CMK (cell line): ENCODE data around the gene PLEK2.
"Not testable (repeated sequence)": the region's sequence is repeated elsewhere in the genome, so short reads cannot be mapped to it uniquely, and the experiment has no call there.

Source experiments
- DNase-seq: peaks from one replicate; pipeline ENCODE4 v3.0.0-alpha.2; 2010; ENCODE audit warnings: low read depth

PLEK2 gene, protein sequence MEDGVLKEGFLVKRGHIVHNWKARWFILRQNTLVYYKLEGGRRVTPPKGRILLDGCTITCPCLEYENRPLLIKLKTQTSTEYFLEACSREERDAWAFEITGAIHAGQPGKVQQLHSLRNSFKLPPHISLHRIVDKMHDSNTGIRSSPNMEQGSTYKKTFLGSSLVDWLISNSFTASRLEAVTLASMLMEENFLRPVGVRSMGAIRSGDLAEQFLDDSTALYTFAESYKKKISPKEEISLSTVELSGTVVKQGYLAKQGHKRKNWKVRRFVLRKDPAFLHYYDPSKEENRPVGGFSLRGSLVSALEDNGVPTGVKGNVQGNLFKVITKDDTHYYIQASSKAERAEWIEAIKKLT

DNA sequence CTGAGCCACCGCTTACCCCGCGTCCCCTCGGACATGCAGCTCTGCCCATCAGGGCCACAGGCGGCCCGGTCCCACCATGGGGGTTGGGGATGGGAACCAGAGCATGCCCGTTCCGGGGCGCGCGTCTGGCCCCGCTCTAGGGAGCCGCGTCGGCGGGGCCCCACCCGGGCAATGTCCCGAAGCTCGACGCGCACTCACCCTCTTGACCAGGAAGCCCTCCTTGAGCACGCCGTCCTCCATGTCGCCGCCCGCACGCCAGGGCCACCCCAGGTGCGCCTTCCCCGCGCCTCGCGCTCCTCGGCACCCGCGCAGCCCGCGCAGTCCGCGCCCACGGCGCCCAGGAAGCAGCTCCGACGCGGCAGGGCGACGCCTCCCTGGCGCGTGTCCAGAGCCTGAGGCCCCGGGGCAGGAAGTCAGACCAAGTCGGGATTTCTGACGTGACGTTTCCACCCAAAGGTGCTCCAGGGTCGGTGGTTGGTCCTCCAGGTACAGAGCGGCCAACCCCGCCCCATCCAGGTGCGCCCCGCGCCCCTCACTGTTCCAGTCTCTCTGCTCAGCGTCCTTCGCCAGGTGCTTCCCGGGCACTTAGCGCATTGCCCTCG, at the start of gene PLEK2:
TSS of gene PLEK2 (minus strand) at position 346 of the 602 bp plus-strand sequence. CDS start at position 240, 106 bp downstream.
- DNase-seq: no peak

DNA sequence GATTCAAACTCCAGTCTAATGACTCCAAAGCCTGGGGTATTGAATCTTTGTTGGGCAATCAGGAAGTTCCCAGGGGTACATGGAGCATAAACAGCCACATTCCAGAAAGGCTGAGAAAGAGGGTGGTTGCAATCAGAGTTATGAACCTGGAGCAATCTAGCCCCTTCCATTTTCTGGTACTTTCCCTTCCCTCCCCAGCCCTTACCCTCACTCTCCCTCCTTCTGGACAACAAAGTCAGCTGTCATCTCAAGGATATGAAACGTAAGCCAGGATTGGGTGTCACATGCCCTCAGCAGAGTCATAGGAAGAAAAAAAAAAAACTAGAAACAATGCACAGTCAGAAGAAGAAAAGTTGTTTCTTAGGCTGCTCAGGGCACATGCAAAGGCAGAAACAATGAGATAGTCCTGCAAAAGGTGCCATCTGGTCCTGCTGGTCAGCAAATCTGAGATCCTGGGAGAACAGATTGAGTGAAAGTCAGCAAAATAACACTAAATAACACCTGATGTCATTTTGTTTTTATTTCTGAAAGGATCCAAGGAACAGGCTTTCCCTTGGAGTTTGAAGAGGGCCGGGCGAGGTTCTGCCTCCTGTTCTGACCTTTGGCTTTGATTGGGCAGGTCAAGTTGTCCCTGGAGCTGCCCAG, 49.5 kb upstream of the PLEK2 start:
- DNase-seq: no peak

DNA sequence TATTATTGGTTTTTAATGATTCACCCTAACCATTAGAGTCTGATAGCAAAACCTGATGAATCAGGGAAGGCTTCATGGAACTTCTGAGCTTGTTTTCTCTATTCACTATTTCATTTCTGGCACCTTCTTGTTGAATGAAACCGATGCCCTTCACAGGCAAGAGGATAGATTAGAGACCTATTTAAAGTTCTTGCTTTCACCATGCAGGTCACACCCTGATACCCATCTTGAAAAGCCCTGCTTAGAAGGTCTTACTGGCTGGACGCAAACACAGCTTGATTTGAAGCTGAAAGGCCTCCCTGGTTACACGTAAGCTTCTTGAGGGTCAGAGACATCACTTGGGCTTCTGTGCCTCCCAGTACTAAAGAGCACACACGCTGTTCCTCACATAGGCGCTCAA, 47.4 kb upstream of the PLEK2 start:
- DNase-seq: no peak

DNA sequence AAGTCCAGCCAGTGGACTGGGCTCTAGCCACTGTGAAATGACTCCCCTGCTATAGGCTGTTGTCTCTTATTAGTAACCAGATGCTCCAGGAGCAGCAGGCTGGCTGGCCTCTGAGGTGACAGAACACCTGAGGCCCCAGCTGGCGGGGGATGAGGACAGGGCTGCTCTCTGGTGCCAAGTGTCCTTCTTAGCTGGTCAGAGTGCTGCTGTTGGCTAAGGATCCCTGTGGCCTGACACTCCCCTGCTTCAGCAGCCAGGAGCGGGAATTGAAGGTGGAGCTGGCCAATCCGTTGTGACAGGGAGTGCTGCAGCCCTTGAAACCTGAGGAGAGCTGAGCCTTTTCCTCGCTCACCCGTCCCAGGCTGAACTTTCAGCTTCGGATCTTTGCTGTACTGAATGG, 45.8 kb upstream of the PLEK2 start:
- DNase-seq: no peak

DNA sequence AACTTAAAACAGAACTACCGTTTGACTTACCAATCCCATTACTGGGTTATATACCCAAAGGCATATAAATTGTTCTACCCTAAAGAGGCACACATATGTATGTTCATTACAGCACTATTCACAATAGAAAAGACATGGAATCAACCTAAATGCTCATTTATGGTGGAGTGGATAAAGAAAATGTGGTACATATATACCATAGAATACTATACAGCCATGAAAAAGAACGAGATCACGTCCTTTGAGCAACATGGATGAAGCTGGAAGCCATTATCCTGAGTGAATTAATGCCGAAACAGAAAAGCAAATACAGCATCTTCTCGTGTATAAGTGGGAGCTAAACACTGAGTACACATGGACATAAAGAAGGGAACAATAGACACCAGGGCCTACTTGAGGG, 44.8 kb upstream of the PLEK2 start:
- no peak for DNase-seq

DNA sequence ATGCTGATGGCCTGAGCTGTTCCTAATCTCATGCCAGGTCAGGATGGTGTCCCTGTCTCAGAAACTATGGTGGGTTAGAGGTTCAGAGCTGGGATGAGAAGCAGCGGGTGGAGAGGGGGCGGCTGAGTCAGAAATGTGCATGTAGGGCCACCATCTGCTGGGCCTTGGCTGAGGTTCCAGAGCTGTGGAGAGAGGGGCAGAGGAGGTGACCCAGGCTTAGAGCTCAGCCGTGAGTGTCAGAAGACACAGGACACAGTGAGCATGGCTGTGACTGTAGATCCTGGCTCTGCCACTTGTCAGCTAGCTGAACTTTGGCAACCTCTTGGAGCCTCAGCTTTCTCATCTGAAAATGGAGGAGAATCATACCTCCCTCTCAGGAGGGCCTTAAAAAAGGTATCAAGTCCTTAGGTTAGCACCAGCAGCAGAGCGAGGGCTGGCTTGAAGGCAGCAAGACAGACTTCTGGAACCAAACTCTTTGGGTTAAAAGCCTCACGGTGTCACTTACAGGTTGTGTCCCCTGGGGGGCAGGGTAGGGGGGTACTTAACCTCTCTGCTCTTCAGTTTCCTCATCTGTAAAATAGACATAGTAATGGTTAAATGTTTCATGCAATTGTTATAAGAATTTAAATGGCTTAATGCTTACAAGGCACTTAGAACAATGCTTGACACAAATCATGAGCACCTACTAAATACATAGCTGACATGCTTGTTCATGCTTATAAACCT, 41.8 kb upstream of the PLEK2 start:
- DNase-seq: no peak

DNA sequence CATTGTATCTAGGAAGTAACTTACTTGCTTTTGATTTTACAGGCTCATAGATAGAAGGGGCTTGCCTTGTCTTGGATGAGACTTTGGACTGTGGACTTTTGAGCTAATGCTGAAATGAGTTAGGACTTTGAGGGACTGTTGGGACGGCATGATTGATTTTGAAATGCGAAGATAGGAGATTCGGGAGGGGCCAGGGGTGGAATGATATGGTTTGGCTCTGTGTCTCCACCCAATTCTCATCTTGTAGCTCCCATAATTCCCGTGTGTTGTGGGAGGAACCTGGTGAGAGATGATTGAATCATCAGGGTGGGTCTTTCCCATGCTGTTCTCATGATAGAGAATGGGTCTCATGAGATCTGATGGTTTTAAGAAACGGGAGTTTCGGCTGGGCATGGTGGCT, 39.7 kb upstream of the PLEK2 start:
- DNase-seq: not testable (repeated sequence)

DNA sequence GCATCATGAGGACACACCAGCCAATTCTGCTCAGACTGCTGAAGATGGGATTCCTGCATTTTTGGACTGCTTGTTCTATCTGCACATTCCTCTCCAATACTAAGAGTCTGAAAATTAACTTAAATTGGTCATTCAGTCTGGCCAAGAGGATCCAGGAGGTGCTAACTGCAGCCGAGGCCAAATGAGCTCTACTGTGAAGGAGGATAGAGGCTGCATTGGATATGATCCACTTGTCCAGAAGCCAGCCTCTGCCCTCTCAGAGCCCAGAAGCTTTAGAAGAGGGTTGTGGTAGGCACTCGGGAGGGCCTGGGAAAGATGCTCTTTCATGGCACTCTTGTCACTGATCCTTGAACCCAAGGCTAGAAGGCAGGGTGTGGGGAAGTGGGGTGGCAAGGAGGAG, 37.1 kb upstream of the PLEK2 start:
- no peak for DNase-seq

DNA sequence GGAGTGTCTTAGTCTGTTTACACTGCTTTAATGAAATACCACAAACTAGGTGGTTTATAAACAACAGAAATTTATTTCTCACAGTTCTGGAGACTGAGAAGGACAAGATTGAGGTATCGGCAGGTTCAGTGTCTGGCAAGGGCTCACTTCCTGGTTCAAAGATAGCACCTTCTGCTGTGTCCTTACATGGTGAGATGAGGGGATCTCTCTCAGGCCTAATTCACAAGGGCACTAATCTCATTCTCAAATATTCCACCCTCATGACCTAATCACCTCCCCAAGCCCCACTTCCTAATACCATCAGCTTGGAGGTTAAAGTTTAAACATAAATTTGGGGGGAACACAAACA, 35.0 kb upstream of the PLEK2 start:
- no peak for DNase-seq

DNA sequence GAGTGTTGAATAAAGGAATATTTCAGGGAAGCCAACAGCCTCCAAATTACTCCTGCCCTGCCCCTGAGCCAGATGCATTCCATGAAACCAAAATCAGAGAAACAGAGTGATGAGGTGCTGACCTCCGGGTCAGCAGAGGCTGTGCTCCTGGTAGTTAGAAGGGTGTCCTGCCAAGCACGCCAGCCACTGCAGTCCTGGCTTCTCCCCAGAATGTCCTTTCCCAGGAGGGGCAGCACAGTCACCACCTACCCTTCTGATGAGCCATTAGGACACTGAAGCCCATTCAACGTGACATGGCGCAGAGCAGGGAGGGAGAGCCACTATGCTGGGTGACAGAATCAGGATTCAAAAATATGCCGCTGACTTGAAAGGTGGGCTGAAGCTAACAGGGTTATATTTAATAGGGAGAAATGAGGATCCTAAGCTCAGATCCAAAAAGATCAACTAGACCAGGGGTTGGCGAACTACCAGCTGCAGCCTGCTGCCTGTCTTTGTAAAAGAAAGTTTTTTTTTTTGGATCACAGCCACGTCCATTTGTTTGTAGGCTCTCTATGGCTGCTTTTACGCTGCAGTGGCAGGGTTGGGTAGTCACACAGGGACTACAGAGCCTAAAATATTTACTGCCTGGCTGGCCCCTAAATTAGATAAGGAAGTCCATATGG, 34.5 kb upstream of the PLEK2 start:
- no peak for DNase-seq

DNA sequence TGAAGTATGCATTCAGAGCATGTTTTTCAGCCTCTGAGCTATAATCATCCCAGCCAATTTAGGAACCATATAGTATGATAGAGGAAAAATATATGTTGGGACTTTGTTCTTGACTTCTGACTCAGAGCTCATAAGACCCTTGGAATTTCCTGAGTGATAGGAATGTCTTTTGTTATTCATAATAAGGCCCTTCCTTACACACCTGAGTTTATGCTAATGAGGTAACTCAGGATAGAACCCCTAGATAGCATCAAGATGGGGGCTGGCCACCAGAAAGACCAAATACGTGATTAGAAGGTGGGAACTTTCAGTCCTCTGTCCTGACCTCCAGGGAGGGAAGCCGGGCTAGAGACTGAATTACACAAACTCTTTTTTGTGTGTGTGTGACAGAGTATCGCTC, 32.4 kb upstream of the PLEK2 start:
- no peak for DNase-seq

DNA sequence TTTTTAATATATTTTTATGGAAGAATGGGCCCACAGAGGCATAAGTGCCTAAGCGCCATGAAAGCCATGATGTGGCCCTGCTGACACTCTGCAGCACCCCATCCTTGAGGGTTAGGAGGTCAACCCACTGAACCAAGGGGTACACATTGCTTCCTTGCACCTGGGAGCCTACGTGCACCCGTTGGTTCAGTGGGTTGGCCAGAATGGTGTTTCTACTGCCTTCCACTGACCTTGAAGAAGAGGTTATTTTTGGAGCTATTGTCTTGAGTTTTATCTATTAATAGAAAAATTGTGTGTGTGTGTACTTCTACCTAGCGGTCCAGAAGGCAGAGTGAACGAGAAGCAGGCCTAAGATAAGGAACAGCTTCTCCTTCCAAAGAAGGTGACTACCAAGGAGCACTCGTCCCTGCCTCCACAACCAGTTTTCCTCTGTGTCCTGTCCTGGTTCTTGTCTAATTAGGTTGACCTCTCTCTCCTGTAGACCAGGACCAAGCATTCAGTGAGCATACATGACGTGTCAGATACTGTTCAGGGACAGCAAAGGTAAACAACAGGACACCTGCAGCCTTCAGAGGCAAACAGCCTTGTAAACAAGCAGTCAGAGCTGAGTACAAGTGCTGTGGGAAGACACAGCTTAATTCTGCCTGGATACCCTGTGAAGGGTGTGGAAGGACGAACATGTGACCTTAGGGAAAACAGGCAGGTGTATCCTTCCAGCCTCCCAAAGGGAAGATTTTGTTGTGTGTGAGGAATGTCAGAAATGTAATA, 30.4 kb upstream of the PLEK2 start:
- no peak for DNase-seq

DNA sequence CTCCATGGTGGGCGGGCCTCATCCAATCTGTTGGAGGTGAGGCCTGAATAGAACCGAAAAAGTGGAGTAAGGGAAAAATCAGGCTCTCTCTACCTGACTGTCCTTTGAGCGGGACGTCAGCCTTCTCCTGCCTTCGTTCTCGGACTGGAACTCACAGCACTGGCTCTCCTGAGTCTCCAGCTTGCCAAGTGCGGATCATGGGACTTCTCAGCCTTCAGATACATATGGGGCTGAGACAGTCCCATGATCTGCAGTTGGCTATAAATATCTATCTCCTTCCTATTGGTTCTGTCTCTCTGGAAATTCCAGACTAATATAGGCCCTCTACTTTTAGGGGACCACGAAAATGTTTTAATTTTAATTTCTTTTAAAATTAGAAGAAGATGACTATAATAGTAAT, 29.7 kb upstream of the PLEK2 start:
- no peak for DNase-seq

DNA sequence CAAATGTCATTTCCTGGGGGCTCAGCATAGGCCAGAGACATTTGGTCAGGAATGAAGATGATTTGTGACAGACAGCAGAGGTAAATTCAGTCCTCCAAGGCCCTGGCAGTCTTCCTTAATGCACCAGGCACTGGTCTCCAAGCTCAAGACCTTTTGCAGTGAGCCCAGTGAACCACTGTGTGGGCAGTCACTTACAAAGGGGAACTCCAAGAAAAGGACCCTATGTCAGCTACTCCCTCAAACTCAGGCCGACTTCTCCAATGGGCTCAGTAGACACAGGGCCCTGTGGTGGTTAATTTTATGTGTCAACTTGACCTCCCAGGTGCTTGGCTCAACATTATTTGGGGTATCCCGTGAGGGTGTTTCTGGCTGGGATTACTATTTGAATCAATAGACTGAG, 29.3 kb upstream of the PLEK2 start:
- DNase-seq: no peak

DNA sequence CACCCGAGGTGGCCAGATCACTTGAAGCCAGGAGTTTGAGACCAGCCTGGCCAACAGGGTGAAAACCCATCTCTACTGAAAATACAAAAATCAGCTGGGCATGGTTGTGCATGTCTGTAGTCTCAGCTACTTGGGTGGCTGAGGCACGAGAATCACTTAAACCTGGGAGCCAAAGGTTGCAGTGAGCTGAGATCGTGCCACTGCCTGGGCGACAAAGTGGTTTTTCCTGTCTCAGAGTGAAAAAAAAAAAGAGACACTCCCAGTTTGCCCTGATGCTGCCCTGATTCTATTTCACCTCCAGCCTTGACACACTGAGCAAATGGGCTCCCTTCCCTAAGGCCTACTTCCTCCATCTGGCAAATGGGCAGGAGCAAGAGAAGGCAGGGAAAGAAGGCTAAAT, 28.5 kb upstream of the PLEK2 start:
- DNase-seq: no peak

DNA sequence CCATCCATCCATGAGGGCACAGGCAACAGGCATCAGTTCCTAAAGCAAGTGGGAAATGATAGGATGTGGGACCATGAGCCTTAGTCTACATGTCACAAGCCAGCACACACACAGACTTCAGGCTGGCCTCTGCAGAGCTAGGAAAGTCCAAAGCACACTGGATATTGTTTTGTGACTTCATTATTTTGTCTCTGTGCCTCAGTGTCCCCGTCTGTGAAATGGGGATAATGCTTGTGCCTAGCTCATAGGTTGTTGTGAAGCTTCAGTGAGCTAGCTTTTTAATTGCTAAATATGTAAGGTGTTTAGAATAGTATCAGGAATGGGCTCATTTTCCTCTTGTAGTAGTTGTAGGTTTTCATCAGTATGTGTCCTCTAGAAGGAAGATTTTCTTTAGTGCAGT, 27.0 kb upstream of the PLEK2 start:
- no peak for DNase-seq

DNA sequence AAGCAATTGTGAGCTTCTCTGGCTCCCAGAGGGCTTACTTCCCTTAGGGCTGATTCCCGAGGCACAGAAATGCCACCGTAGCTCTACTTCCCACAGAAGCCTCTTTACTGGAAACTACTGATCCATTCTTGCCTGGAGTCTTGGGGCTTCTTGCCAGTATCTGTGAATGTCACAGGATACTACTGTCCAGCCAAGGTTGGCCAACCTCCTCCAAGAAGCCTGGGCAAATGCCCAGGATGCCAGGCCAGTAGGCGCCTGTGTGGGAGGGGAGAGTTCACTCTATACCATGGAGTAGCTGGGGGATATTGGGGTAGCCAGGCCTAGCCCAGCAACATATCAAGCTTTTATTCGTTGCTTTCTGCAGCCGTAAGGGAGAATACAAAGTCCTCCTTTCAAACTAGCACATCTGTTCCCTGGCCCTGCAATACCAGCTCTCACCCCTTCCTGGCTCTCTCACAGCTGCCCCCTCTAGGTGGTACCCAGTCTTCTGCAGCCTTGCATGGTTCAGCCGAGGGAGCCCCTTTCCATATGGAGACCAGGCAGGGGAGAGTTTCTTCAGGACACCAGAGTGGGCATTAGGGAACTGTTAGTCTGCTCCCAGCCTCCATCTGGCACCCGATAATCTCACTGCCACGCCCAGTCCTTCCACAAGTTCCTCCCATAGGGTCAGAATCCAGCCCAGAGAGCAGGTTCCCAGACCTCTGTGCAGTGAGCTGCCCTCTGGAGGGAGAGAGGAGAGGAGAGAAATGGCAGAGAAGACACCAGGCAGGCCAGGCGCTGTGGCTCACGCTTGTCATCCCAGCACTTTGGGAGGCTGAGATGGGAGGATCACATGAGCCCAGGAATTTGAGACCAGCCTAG, 24.3 kb upstream of the PLEK2 start:
- no peak for DNase-seq

DNA sequence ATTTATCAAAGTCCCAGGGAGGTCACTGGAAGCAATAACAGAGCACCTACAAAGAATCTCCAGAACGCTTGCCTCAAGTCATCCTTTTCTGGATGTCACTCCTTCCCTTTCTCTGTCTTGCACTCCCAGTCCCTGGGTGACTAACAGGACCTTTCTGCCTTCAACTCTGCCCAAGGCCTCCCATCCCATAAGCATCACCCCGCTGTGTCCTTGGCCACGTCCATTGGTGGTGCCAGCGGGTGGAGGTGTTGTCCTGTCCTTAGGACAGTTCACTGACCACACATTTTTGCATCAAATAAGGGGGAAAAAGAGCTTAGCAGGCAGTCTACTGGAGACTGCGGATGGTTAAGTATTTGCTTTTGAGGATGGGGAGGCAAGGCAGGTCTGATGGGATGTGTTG, 23.6 kb upstream of the PLEK2 start:
- no peak for DNase-seq

DNA sequence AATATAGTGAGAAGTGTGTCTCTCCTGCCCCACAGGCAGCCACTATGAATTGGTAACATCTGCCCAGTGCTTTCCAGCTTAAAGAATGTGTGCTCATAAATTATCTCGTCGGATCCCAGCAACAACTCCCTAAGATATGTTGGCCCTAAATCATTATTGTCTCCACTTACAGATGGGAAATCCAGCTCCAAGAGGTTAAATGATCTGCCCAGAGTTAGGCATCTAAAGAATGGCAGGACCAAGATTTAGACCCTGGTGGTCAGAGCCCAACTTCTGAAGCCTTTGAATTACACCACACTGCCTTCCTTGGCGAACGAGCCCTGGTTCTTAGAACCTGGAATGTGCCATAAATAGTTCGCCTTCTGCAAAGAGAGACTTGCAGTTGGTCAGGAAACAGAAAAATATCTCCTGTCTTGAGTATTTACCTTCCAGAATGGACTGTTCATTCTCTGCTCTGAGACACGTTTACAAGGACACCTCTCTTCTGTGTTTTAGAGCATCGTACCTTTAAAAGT, 20.1 kb upstream of the PLEK2 start:
- DNase-seq: no peak

DNA sequence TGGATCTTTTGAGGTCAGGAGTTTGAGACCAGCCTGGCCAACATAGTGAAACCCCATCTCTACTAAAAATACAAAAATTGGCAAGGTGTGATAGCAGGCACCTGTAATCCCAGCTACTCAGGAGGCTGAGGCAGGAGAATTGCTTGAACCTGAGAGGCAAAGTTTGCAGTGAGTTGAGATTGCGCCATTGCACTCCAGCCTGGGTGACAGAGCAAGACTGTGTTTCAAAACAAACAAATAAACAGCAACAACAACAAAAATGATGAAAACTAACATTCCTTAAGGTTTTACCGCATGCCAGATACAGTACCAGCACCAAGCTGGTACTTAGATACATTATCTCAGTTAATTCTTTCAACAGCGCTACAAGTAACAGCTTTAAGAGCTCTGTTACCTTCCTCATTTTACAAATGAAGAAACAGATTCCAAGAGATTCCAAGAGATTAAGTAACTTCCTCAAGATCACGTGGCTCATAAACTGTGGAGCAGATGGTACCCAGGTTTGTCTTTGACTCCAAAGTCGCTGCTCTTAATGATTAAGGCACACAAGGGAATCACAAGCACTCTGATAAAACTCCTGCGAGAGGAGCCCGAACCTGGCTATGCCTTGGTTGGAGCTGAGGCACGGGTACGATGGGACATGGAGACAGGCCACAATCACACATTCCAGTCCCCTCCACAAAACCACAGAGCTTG, 17.7 kb upstream of the PLEK2 start:
- DNase-seq: no peak
